Cardiac atrium fibroblast (primary cell): ENCODE measurements around the gene OGN. TPM values are rescaled to one million over a fixed set of nuclear protein-coding genes. Genes with fewer than 3 reads are reported as not detected.

ENCODE experiments used
- total RNA-seq: library from RNA; depleted of rRNA; stranded (reverse); fragments of >200 nt; gene quantifications from 2 replicates; pipeline ENCODE4 v1.2.3, GENCODE V29; 2015

OGN gene
- 0.49 and 11.4 TPM in 2 replicates for total RNA-seq

GRCh38 chr9:92404042-92404836, at the start of gene OGN:
TSS of gene OGN (minus strand) at chr9:92404578. CDS start at chr9:92403407, 1,171 bp downstream.

GRCh38 chr9:92424340-92424739, 20.0 kb upstream of the OGN start, which contains the start of gene OMD:
TSS of gene OMD (minus strand) at chr9:92424471. CDS start at chr9:92417558, 6,913 bp downstream.

Other genes with a start within 250 kb of the OGN start
- 164 and 171 TPM in 2 replicates for gene IARS1, start 110.9 kb downstream of the OGN start, total RNA-seq
- gene NOL8, start 79.2 kb downstream of the OGN start, total RNA-seq = 22.4 and 28.2 TPM in 2 replicates
- 0.36 and 11.2 TPM in 2 replicates for gene CENPP, start 78.6 kb downstream of the OGN start, total RNA-seq
- gene OMD, start 19.9 kb upstream of the OGN start, total RNA-seq = 9.1 and 12.5 TPM in 2 replicates
- 0.49 and 3.6 TPM in 2 replicates for gene ASPN, start 77.9 kb upstream of the OGN start, total RNA-seq
- gene ECM2, start 131.4 kb upstream of the OGN start, total RNA-seq = 5.8 and 6.0 TPM in 2 replicates